HL-60/S4 (cell line): ENCODE data around the gene GPR132.
"Not testable (repeated sequence)": the region's sequence is repeated elsewhere in the genome, so short reads cannot be mapped to it uniquely, and the experiment has no call there.

ENCODE experiments used
- in situ Hi-C: fragments of 300-500 bp; cut with MboI; formaldehyde crosslinking; loops from 2 replicates; pipeline ENCODE4 v1.14.3; 2022; ENCODE audit warnings: low sequenced_read_pairs

Gene GPR132

GRCh38 chr14:105045710-105046326 is 19.4 kb downstream of the GPR132 start:
- in situ Hi-C loops: loop anchor here (5.0 kb wide), 1 partner anchor 74 kb away; no protein-coding TSS in a partner anchor

DNA sequence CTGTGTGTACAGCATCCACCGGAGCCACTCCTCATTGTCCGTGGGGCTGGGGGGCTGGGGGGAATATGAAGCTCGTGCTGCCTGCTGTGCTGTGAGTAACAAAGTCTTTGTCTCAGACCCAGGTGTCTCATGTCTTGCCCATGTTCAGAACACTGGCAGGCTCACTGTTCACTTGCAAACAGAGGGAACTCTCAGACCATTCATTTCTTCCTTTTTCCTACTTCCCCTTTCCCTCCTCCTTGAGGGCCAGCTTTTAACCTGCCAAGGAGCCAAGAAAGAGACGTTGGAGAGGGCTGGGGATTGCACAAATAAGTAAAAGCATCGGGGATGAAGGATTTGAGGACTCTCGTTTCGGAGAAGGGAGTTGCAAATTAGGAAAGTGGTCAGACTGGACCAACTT is 21.6 kb downstream of the GPR132 start:
- in situ Hi-C loops: no loop called here

DNA sequence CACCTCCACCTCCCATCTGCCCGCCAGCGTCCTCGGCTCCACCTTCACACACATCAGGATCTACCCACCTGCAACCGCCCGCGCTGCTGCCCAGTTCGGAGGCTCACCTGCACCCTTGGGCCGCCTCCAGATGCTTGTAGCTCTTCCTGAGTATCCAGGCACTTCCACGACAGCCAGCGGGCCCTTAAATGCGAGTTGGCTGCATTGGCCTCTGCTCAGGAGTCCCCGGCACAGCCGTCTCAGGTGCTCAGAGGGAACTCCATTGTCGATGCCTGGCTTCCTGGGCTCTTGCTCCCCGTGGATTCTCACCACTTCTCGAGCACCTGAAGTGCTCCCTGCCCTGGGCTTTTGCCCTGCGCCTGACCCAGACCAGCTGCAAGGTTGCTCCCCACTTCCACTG is 22.4 kb downstream of the GPR132 start:
- in situ Hi-C loops: no loop called here

GRCh38 chr14:105041841-105042765 is 23.1 kb downstream of the GPR132 start:
- in situ Hi-C loops: no loop called here

- in situ Hi-C loops: no loop called here
These were observed 25.6 kb downstream of the GPR132 start for GRCh38 chr14:105039458-105040205.

DNA sequence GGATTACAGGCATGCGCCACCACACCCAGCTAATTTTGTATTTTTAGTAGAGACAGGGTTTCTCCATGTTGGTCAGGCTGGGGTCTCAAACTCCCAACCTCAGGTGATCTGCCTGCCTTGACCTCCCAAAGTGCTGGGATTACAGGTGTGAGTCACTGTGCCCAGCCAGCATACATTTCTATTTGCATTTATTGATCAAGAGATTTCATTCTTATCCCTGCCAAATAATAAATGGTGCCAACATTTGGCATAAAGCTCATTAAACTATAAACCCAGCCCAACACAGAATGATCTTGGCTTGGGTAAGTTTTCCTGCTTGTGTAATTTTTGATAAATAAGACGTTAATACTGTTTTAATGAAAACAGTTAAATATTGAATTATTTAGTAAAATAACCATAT is 29.6 kb downstream of the GPR132 start:
- in situ Hi-C loops: not testable (repeated sequence)

DNA sequence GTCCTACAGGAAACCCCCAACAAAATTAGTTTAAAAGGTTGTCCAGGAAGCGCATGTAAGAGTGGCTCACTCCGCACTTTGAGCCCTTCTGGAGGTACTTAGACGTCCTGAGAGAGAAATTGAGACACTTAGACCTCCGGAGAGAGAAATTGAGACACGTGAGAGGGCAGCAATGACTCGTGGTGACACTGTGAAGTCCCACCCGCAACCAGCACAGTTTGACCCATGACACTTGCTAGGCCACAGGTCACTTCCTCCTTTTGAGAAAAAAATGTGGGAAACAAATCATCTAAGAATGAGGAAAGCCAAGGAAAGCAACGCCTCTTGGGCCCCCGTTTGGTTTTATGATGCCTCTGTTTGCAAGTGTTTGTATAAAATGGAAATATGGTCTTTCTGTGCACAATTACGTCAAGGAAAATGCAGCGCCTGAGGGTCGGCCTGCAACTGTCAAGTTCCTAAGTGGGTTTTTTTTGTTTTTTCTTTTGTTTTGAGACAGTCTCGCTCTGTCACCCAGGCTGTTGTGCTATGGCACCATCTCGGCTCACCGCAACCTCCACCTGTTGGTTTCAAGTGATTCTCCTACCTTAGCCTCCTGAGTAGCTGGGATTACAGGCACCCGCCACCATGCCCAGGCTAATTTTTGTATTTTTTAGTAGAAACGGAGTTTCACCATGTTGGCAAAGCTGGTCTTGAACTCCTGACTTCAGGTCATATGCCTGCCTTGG is 30.8 kb downstream of the GPR132 start:
- in situ Hi-C loops: no loop called here

DNA sequence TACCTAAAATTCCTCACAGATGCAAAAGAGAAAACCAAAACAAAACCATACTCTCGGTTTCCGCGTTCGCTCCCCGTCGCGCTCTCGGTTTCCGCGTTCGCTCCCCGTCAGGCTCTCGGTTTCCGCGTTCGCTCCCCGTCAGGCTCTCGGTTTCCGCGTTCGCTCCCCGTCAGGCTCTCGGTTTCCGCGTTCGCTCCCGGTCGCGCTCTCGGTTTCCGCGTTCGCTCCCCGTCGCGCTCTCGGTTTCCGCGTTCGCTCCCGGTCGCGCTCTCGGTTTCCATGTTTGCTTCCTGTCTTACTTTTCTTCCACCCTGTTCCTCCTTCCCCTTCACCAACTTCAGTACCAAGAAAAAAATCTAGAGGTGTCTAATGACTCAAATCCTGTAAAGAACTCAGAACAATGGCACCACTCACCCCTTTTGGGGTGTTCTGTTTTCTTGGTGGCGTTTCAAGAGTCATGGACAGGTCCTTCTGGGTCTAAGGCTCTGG is 31.8 kb downstream of the GPR132 start:
- in situ Hi-C loops: not testable (repeated sequence)

- in situ Hi-C loops: not testable (repeated sequence)
These were observed 32.8 kb downstream of the GPR132 start for GRCh38 chr14:105032451-105032901.

GRCh38 chr14:105030836-105031396 is 34.3 kb downstream of the GPR132 start:
- in situ Hi-C loops: no loop called here

GRCh38 chr14:105030194-105030593 is 35.0 kb downstream of the GPR132 start:
- in situ Hi-C loops: no loop called here

- in situ Hi-C loops: no loop called here
These were observed 35.8 kb downstream of the GPR132 start for GRCh38 chr14:105029402-105029801.

- in situ Hi-C loops: no loop called here
These were observed 36.8 kb downstream of the GPR132 start for GRCh38 chr14:105028251-105028927.

- in situ Hi-C loops: not testable (repeated sequence)
These were observed 37.5 kb downstream of the GPR132 start for GRCh38 chr14:105027718-105028117.

DNA sequence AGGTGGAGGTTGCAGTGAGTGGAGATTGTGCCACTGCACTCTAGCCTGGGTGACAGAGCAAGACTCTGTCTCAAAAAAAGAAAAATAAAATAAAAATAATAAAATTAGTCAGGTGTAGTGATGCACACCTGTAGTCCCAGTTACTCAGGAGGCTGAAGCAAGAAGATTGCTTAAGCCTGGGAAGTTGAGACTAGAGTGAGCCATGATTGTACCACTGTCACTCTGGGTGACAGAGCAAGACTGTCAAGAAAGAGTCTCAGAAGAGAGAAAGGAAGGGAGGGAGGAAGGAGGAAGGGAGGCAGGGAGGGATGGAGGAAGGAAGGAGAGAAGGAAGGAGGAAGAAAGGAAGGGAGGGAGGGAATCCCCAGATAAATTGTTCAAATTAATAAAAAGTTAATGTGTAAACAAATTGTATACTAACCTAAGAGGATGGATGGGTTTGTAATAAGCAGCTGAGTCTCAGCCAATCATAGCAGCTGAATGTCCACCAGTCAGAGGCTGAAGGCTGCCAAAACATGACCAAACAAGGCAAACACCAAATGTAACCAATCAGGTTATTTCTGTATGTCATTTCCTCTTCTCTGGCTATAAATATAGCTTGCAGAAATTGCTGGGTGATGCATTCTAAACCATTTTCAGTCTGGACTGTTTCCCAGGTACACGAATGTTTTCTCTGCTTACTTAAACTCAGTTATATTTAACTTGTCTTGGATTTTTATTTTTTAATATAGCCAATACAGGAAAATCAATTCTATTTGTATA is 38.2 kb downstream of the GPR132 start:
- in situ Hi-C loops: no loop called here

GRCh38 chr14:105026033-105026785 is 39.0 kb downstream of the GPR132 start:
- in situ Hi-C loops: no loop called here

GRCh38 chr14:105025429-105025828 is 39.8 kb downstream of the GPR132 start:
- in situ Hi-C loops: no loop called here

DNA sequence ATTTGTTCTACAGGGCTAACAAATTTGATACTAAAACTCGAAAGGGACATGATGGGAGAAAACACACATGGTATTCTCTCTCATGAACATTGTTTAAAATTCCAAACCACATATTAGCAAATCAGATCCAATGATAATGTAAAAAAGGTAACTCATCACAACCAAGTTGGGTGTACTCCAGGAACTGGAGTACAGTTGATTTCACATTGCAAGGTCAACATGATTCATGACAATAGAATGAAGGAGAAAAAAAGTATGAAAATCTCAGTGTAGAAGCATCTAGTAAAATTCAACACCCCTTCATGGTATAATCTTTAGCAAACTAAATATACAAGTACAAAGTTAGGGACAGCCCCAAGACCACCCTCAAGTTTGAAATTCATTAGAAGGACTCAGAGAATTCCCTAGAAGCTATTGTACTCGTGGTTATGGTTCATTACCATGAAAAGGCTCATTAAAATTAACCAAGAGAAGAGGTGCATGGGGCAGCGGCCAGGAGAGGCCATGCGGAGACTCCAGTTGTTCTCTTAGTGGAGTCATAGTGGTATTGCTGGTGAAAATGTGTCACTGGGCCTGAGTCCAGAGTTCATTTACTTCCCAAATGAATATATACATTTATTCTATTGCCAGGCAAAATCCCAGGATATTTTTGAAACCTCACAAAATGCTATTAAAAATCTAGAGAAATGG is 41.3 kb downstream of the GPR132 start:
- in situ Hi-C loops: no loop called here
